ENCODE results near the gene DDC.

DNA sequence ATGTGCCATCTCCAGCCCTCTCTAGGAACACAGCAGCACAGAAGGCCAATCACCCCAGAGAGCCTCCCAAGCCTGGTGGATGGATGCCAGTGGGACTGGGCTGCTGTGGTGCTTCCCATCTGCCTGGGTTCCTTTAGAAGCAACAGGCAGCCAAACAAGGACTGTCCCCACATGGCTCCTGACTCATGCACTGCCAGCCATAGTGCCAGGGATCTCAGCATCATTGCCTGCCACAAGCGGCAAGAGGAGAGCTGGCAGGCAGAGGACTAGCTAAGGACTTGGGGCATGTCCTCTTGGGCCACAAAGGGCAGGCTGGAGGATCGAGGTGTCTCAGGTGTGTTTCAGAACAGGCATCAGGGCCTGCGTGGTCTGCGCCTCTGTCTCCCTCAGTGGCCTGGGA is 91.7 kb downstream of the DDC start:
- TF ChIP-seq, protein P1, sequence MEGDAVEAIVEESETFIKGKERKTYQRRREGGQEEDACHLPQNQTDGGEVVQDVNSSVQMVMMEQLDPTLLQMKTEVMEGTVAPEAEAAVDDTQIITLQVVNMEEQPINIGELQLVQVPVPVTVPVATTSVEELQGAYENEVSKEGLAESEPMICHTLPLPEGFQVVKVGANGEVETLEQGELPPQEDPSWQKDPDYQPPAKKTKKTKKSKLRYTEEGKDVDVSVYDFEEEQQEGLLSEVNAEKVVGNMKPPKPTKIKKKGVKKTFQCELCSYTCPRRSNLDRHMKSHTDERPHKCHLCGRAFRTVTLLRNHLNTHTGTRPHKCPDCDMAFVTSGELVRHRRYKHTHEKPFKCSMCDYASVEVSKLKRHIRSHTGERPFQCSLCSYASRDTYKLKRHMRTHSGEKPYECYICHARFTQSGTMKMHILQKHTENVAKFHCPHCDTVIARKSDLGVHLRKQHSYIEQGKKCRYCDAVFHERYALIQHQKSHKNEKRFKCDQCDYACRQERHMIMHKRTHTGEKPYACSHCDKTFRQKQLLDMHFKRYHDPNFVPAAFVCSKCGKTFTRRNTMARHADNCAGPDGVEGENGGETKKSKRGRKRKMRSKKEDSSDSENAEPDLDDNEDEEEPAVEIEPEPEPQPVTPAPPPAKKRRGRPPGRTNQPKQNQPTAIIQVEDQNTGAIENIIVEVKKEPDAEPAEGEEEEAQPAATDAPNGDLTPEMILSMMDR (IDR thresholded peaks at IDR 0.05; ENCODE audit: insufficient read depth, low read length, poor library complexity, severe bottlenecking) = no peak
- TF ChIP-seq EZH2phosphoT487 (conservative IDR thresholded peaks at IDR 0.05; ENCODE audit: low read length) = no peak
